CD4-positive, alpha-beta T cell treated with Interleukin-1 beta for 1 hour (primary cell): ENCODE data around the gene RBMS3.

Experiments used
- DNase-seq, 2 donors: peaks; one replicate each; pipeline ENCODE4 v3.0.0-alpha.2; 2020 to 2022

RBMS3 gene

GRCh38 chr3:29922992-29923746, 642.3 kb downstream of the RBMS3 start:
- no peak for DNase-seq

DNA sequence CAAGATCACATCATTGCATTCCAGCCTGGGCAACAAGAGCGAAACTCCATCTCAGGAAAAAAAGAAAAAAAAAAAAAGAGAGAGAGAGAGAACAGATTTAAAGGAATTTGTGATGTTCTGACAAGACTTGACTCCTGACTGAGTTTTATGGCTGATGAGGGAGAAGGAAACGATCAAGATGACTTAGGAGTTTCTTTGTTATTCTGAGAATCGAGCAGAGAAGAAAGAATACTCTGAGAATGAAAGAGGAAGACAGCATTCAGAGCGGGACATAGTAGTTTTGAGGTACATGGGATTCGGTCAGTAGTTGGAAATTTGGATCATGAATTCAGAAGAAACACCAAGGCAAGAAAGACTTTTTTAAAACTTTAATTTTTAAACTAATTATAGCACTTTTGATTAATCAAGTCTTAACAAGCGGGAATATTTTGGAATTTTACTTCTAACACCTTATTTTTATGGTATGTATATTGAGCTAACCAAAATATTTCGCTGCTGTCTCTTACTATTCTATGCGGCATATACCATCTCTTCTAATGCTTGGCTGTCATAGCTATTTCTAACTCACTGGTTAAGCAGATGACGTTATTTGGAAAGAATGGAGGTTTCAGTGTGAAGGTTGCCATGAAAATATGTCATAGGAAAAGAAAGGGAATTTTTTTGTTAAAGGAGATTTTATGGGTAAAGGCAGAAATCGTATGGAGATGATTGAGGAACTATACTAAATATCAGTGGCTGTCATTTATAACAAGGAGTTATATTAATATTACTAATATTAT, 644.1 kb downstream of the RBMS3 start:
- DNase-seq = no peak

- no peak for DNase-seq
These were observed 645.5 kb downstream of the RBMS3 start for GRCh38 chr3:29926378-29926777.

- no peak for DNase-seq
These were observed 651.9 kb downstream of the RBMS3 start for GRCh38 chr3:29932696-29933325.

DNA sequence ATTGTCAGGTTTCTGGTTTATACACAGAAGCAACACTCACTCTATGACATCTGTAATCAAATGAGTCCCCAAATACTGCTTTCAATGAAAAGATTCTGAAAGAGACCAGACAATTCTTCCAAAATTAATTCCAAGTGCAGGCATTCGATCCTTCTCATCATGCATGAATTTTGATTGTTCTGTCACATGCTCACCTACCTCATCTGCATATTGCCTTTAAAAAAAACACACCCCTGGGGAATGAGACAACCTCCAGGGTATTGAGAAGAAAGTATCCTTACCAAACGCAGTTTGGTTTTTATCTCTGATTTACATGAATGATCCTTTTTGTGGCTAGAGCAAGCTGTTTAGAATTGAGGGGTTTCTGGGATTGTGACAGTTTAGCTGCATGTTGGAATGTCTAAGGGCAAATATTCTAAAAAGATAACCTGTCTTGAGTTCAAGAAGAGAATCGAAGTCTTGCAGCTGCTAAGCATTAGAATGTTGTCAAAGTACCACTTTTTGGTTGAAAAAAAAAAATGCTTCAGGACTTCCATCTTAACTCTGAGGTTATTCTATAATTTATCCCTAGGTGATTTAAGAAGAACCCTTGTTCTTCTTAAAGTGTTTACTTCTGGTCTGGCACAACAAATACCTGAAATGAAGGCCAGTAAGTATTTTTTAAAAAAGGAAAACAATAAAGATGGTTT, 653.1 kb downstream of the RBMS3 start:
- no peak for DNase-seq

DNA sequence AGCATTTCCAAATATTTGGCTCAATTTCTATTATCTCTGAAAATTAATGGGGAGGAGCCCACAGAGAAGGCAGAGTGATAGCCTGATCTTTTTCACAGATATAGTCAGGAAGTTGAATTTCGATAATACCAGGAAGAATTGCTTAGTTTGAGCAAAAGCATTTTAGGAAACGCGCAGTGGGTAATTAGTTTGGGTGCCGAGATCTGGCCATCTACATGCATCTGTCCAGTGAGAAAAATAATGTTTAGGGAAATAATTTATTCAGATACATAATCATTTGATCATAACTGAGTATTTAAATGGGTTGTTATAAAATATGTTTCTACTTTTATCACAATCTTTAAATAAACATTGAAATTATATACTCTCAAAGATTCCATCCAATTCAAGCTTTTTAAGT, 653.9 kb downstream of the RBMS3 start:
- no peak for DNase-seq

- no peak for DNase-seq
These were observed 655.2 kb downstream of the RBMS3 start for GRCh38 chr3:29936054-29936453.

DNA sequence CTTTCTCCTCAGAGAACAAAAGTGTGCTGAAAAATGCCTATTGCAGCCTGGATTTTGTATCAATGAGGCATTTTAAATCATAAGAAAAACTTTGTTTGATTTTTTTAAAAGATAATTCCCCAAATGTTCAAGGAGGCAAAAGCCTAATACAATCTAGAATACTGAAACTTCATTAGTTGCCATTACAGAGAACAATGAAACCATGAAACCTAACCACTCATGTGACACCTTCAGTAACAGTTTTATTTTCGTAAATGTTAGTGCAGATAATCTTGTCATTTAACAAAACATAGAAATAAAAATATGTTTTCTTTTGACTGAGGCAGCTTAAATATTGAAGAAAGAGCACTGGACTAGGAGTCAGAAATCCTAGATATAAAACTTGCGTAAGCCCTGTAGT, 655.9 kb downstream of the RBMS3 start:
- DNase-seq = no peak

GRCh38 chr3:29937185-29937584, 656.3 kb downstream of the RBMS3 start:
- DNase-seq = no peak

GRCh38 chr3:29940759-29941323, 660.0 kb downstream of the RBMS3 start:
- DNase-seq = no peak

DNA sequence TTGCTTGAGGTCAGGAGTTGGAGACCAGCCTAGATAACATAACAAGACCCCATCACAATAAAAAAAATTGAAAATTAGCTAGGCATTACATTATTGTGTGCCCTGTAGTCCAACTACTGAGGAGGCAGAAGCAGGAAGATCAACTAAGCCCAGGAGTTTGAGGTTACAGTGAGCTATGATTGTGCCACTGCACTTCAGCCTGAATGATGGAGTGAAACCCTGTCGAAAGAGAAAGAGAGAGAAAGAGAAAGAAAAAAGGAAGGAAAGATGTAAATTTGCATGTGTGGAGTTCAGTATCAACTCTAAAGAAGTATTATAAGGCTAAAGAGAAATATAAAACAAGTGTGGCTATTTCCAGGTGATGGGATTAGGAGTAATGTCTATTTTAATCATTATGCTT, 661.4 kb downstream of the RBMS3 start:
- no peak for DNase-seq

DNA sequence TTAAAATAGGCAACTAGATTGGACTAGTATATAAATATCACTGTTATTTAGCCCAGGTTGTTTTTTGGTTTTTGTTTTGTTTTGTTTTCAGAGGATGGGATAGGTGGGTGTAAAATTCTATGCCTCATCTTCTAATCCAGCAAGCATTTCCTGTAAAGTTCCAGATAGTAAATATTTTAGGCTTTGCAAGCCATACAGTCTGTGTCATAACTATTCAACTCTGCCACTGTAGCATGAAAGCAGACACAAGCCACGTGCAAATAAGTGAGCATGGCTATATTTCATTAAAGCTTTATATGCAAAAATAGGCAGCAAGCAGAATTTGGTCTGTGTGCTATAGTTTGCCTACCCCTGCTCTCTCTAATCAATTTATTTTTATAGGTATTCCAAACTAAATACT, 668.3 kb downstream of the RBMS3 start:
- DNase-seq = no peak

DNA sequence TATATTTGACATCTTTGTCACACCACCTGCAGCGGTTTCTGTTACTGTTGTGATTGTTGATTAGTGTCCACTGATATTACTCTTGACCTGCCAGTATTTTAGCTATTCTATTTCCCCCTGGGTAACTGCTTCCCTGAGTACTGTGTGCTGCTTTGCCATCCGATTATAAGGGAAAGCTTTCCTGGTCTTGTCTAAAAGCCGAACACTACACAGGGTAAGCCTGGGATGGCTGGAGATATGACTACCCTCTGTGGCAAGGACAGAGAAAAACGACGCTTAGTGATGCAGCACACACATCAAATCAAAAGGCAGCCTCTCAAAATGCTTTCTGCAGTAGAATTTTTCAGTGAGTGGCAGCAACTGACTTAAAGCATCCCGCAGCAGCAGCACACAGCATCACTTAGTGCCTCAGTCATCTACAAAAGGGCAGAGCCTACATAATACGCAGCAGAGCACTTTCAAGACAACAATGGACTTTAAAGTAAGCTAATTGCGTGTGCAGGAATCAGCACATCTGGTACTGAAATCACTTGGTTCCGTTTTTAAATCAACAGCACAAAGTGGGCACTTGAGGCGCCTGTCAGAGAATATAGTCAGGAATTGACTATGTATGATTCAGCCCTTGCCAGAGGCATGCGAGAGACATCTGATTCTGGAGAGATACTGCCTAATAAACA, 669.2 kb downstream of the RBMS3 start:
- DNase-seq = no peak

DNA sequence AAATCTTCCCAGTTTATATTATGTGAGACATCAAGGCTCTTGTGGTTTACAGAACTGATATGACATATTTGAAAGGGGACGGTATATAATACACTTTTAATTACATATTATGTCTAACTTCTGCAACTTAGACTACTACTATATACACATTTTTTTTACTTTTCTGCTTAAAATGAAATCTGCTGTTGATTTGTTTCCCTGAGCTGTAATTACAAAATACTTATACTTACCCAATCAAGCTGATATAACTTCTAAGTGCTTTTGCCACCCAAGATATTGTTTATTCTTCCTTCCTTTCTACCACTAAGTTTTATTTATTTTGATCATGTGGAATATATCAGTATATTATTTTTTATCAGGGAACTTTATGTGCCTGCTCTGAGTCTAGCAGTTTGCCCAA, 671.6 kb downstream of the RBMS3 start:
- DNase-seq = no peak

- no peak for DNase-seq
These were observed 674.5 kb downstream of the RBMS3 start for GRCh38 chr3:29955413-29955812.

GRCh38 chr3:29958816-29959215, 677.9 kb downstream of the RBMS3 start:
- DNase-seq = no peak

DNA sequence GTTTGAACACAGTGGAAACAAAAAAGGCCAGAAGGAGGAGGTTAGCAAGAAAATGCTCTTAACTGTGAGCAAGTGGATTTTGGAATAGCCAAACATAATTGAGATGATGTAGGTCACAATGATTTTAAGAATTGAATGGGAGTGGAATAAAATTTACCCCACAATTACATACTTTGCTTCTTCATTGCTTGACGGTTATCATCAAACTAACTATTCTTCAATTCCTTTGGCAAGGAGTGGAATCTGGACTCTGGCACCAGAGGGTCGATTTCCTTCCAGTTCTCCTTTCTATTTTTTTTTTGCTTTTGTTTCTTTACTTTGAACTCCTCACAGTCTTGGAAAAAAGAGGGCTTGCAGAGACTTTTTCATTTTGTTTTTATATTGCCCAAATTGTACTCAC, 691.0 kb downstream of the RBMS3 start:
- no peak for DNase-seq

DNA sequence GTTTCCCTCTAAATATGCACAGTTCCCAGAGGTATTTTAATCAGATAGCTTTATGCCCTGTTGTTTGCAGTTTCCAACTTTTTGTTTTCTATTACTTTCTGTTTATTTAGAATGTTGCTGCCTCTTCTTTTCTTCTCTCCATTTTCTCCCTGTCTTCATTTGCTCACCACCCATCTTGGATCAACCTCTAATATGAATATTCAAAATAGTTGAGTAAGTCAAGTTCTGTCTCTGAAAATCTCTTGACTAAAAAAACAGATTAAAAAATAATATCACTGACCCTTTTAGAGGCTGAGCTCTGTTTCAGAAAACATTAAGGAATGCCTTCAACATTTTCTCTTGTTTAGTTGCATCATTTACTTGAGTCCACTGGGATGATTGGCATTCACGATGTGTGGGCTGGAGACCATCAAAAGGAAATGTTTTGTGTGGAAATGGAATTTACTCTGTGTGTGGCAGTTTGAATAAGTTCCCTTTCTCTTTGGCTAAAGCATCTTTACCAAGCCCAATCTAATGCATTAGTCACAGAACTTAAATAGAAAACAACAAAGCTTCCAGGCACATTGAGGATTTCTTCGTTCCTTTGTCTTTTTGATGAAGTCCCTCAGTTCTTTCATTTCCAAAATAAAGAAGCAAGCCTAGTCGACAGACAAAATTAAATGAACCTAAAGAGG, 691.6 kb downstream of the RBMS3 start:
- DNase-seq = no peak

- no peak for DNase-seq
These were observed 692.9 kb downstream of the RBMS3 start for GRCh38 chr3:29973763-29974162.

GRCh38 chr3:29976871-29977270, 696.0 kb downstream of the RBMS3 start:
- no peak for DNase-seq

- DNase-seq = no peak
These were observed 696.5 kb downstream of the RBMS3 start for GRCh38 chr3:29977360-29977759.

- no peak for DNase-seq
These were observed 697.2 kb downstream of the RBMS3 start for GRCh38 chr3:29978036-29978435.
